ENCODE results near the gene MAML2.

GRCh38 chr11:96199563-96200025 lies 143.4 kb downstream of the MAML2 start:
- TF ChIP-seq EZH2 (IDR thresholded peaks at IDR 0.05; ENCODE audit: low read depth) (no peak), CTCF (conservative IDR thresholded peaks at IDR 0.05) (no peak)

Measured in PC-9 (cell line).